ENCODE data around the gene IL9. TPM values are rescaled to one million over a fixed set of nuclear protein-coding genes. Genes with fewer than 3 reads are reported as not detected.

Gene IL9
- total RNA-seq, 1 donor: not detected

GRCh38 chr5:135934939-135935338, 39.3 kb upstream of the IL9 start:
- no peak for TF ChIP-seq CTCF (IDR thresholded peaks at IDR 0.05; ENCODE audit: insufficient read depth, low read length)
- DNase-seq (ENCODE audit: low read depth): peak; percentile 54
- no peak overlapping the region for H3K4me3 ChIP-seq (ENCODE audit: low read depth, low read length)

GRCh38 chr5:135930949-135931295, 35.3 kb upstream of the IL9 start:
- TF ChIP-seq CTCF (IDR thresholded peaks at IDR 0.05; ENCODE audit: insufficient read depth, low read length): no peak
- H3K4me3 ChIP-seq (ENCODE audit: low read depth, low read length): peak overlapping the region; percentile 65
- DNase-seq (ENCODE audit: low read depth): no peak

- H3K4me3 ChIP-seq (ENCODE audit: low read depth, low read length): peak overlapping the region; percentile 65
- TF ChIP-seq CTCF (IDR thresholded peaks at IDR 0.05; ENCODE audit: insufficient read depth, low read length): peak; percentile 20
- no peak for DNase-seq (ENCODE audit: low read depth)
Observed at GRCh38 chr5:135930029-135930948, 34.6 kb upstream of the IL9 start.

GRCh38 chr5:135921388-135921787, 25.7 kb upstream of the IL9 start:
- DNase-seq (ENCODE audit: low read depth): peak; percentile 69
- no peak for TF ChIP-seq CTCF (IDR thresholded peaks at IDR 0.05; ENCODE audit: insufficient read depth, low read length)
- no peak overlapping the region for H3K4me3 ChIP-seq (ENCODE audit: low read depth, low read length)

- no peak overlapping the region for H3K4me3 ChIP-seq (ENCODE audit: low read depth, low read length)
- no peak for DNase-seq (ENCODE audit: low read depth)
- TF ChIP-seq CTCF (IDR thresholded peaks at IDR 0.05; ENCODE audit: insufficient read depth, low read length): no peak
Observed at GRCh38 chr5:135920199-135920598, 24.6 kb upstream of the IL9 start.

GRCh38 chr5:135916638-135917263, 21.1 kb upstream of the IL9 start:
- DNase-seq (ENCODE audit: low read depth): no peak
- no peak for TF ChIP-seq CTCF (IDR thresholded peaks at IDR 0.05; ENCODE audit: insufficient read depth, low read length)
- H3K4me3 ChIP-seq (ENCODE audit: low read depth, low read length): no peak overlapping the region
